SW480 (cell line): Measurements from ENCODE around the gene LRRC42.

Experiments used
- DNase-seq: peaks from one replicate; pipeline ENCODE4 v3.0.0-alpha.2; 2016; ENCODE audit warnings: low spot score

Gene LRRC42, protein sequence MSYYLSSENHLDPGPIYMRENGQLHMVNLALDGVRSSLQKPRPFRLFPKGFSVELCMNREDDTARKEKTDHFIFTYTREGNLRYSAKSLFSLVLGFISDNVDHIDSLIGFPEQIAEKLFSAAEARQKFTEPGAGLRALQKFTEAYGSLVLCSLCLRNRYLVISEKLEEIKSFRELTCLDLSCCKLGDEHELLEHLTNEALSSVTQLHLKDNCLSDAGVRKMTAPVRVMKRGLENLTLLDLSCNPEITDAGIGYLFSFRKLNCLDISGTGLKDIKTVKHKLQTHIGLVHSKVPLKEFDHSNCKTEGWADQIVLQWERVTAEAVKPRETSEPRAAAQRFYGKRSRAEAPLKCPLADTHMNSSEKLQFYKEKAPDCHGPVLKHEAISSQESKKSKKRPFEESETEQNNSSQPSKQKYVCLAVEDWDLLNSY

GRCh38 chr1:53946252-53947171 lies at the start of gene LRRC42:
Gene LRRC42, plus strand, starts transcription at chr1:53946350. Its CDS starts 5,650 bp downstream, at chr1:53952000.
- DNase-seq: no peak

DNA sequence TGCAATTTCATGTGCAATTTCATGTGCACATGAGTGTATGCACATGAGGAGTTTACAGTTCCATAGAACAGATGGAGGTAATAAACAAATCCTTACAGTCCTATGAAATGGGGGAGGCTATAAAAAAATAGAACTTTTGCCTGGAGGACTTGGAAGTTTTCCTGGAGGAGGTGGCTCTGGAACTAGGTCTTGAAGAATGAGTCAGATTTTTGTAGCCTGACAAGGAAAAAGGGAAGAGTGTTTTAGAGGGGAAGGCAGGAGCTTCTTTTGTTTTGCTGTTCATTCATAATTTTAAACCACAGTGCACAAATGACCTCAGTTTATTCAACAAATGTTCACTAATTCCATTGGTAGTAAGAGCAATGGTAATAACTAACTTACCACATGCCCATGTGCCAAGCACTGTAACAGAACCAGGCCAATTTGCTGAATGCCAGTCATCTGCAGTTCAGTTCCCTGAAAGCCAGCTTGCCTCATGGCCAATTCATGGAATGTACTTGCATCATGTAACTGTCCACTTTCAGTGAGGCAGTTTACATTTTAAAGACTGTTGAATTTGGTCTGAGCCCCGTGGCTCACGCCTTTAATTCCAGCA lies 49.4 kb upstream of the LRRC42 start:
- DNase-seq: no peak

DNA sequence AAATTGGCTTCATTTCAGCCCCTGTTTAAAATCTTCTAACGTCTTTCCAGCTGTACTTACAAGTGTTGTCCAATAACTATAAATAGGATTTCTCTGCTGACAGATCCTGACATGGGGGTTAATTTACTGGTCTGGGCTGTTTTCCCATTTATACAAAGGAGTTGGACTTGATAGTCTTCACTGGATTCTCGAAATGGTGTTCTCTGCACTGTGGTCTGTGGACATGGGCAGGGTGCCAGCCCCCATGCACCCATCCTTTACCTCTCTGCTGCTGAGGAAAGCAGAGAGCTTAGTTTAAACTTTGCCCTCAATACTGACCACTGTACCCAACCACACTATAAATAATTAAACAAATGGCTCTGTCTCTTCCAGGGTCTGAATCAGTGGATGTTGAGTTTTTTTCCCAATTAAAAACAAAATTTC lies 46.9 kb upstream of the LRRC42 start:
- no peak for DNase-seq

DNA sequence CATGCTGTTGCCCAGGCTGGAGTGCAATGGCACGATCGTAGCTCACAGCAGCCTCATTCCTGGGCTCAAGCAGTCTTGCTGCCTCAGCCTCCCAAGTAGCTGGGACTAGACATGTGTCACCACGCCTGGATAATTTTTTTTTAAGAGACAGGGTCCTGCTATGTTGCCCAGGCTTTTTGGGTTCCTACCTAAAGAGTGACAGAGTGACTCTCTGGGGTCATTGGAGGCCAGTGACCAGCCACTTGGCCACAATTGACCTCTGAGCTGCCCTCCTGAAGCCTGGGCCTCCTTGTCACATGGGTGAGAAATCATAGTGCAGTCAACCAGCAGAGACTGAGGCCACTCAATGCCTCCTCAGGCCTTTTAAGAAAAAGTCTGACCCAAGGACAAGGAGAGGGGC lies 46.4 kb upstream of the LRRC42 start:
- DNase-seq: no peak

- no peak for DNase-seq
Observed at GRCh38 chr1:53902235-53903138, 43.7 kb upstream of the LRRC42 start.

DNA sequence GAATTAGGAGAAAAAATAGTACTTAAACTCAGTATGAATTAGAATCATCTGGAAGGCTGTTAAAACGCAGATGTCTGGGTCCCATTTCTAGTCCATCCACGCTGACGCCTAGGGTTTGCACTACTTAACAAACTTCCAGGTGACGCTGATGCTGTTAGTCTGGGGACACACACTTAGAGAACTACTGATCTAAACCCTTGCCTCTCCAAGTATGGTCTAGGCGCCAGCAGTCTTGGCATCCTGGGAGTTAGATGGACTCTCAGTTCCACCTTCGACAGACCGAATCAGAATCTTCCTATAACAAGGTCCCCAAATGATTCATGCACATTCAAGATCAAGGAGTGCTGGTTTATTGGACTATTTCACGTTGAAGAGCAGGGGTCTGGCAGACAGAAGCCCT lies 40.6 kb upstream of the LRRC42 start:
- DNase-seq: no peak

GRCh38 chr1:53906121-53906520 lies 40.0 kb upstream of the LRRC42 start:
- DNase-seq: no peak

DNA sequence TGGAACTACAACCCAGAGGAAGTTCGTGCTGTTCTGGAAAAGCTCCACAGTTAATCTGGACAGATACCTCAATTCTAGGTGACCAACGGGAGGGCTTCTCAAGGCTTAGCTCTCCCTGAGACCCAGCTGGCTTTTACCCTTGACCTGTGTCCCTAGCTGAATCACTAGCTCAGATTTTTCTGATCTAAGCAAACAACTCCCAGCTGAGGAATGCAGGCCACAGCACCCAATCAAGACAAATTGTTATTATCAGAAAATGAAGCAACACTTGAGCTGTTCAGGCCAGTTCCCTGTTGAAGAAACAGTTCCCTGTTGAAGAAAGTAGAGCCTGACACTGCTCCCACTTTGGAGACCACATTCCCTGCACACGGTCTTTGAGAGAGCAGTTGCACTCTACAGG lies 36.2 kb upstream of the LRRC42 start:
- DNase-seq: no peak

- no peak for DNase-seq
Observed at GRCh38 chr1:53911442-53911841, 34.7 kb upstream of the LRRC42 start.

DNA sequence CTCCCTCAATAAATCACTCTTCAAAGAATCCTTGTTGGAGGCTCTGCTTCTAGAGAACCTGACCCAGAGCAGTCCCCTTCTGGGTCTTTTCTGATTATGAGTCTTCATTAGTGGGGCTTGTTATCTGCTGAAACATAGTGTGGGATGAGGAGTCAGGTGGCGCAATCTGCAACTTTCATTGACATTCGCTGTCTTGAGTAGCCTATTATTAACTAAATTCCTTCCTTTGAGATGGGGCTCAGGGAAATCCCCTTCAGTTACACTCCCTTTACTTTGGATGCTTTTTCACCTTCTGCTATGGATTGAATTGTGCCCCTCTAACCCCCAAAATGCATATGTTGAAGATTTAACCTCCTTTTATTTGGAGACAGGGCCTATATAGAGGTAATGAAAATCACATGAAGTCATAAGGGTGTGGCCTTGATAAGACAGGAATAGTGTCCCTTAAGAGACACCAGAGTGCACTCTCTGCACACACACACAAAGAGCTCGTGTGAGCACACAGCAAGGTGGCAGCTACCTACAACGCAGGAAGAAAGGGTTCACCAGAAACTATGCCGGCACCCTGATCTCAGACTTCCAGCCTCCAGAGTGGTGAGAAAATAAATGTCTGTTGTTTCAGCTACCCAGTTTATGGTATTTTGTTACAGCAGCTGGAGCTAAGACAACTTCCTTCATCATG lies 32.7 kb upstream of the LRRC42 start:
- no peak for DNase-seq

DNA sequence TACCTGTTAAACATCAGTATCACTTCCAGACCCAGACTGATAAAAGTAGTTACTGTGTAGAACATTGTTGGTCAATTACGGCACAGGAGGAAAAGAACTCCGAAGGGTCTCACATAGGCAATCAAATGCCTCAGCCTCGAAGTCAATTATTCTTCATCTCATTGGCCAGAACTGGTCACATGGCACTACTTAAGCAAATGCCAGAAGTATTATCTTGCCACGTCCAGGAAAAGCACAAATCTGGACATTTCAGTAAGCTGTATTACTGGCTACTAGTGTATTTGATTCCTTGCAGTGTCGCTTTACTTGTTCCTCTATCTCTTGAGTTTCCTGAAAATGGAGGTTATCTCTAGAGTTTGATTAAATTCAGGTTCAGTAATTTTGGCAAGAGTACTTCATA lies 27.8 kb upstream of the LRRC42 start:
- DNase-seq: no peak

- DNase-seq: peak; percentile 21
Observed at GRCh38 chr1:53919675-53920066, 26.5 kb upstream of the LRRC42 start.

GRCh38 chr1:53927376-53927881 lies 18.7 kb upstream of the LRRC42 start:
- no peak for DNase-seq

DNA sequence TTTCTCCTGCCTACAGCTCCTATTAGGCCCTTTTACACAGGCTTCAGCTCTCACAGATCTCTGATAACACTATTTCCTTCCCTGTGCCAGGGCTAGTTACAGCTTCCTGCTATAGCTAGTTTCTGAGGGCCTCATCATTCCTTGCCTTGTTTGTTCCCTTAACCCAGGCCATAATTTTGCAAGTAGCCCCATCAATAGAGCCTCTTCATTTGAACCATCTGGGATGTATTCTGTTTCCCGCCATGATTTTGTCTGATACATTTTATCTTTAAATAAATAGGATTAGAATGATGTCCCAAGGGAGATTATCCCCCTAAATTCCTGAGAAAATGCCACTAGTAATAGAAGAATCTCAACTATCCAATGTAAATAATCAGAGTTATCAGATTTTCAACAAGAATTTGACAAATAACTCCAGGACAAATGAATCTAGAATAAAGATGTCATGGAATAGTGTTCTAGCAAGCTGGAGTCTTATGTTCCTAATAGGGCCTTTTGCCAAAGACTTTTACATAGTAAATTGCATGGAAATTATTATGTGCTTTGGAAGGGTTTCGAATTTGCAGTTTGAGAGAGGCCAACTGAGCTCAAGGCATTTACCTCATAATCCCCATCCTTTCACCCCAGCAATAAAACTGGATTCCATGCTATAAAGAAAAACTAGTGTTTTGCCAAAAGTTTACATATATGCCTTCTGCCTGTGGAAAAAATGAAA lies 16.7 kb upstream of the LRRC42 start:
- DNase-seq: no peak

DNA sequence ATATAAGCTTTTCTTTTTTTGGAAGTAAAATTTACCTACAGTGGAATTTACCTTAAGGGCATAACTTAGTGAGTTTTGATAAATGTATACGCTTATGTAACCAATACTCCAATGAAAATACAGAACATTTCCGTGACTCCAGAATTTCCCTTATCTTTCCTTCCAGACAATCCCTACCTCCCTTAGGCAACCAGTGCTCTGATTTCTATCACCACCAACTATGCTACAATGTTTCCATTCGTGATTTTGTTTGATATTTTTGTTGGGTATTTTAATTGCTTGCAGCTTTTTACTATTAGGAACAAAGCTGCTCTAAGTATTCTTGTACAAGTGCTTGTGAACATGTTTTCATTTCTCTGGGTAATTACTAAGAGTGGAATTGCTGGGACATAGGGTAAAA lies 15.2 kb upstream of the LRRC42 start:
- DNase-seq: no peak

- DNase-seq: no peak
Observed at GRCh38 chr1:53931523-53931922, 14.6 kb upstream of the LRRC42 start.

DNA sequence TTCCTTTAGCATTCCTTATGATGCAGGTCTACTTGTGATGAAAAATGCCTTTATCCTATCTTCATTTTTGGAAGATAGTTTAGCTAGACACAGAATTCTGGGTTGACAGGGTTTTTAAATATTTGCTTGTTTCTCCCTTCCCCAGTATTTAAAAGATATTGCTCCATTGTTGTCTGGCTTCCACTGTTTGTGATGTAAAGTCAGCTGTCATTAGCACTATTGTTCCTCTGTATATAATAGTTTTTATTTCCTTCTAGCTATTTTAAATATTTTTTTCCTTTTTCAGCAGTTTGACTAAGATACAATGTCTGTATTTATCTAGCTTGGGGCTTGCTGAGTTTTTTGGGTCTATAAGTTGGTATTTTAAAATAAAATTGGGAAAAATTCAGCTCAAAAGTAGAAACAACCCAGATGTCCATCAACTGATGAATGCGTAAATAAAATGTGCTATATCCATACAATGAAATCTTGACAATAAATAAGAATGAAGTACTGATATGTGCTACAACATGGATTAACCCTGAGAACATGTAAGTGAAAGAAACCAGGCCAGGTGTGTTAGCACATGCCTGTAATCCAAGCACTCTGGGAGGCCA lies 11.9 kb upstream of the LRRC42 start:
- DNase-seq: no peak

GRCh38 chr1:53936430-53936829 lies 9.7 kb upstream of the LRRC42 start:
- no peak for DNase-seq

- DNase-seq: no peak
Observed at GRCh38 chr1:53938136-53938830, 7.9 kb upstream of the LRRC42 start.
